Measurements from ENCODE around the gene YIPF6.

Gene YIPF6

GRCh38 chrX:68492583-68492982 lies 6.3 kb upstream of the YIPF6 start:
- TF ChIP-seq, protein P1, sequence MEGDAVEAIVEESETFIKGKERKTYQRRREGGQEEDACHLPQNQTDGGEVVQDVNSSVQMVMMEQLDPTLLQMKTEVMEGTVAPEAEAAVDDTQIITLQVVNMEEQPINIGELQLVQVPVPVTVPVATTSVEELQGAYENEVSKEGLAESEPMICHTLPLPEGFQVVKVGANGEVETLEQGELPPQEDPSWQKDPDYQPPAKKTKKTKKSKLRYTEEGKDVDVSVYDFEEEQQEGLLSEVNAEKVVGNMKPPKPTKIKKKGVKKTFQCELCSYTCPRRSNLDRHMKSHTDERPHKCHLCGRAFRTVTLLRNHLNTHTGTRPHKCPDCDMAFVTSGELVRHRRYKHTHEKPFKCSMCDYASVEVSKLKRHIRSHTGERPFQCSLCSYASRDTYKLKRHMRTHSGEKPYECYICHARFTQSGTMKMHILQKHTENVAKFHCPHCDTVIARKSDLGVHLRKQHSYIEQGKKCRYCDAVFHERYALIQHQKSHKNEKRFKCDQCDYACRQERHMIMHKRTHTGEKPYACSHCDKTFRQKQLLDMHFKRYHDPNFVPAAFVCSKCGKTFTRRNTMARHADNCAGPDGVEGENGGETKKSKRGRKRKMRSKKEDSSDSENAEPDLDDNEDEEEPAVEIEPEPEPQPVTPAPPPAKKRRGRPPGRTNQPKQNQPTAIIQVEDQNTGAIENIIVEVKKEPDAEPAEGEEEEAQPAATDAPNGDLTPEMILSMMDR (IDR thresholded peaks at IDR 0.05) = no peak

GRCh38 chrX:68498044-68498507 lies 775 bp upstream of the YIPF6 start:
- TF ChIP-seq, protein P1 (IDR thresholded peaks at IDR 0.05) = no peak

- TF ChIP-seq, protein P1 (IDR thresholded peaks at IDR 0.05) = no peak
Observed at GRCh38 chrX:68499543-68500504, 973 bp downstream of the YIPF6 start.

- TF ChIP-seq, protein P1 (IDR thresholded peaks at IDR 0.05) = no peak
Observed at GRCh38 chrX:68503836-68504636, 5.2 kb downstream of the YIPF6 start.

DNA sequence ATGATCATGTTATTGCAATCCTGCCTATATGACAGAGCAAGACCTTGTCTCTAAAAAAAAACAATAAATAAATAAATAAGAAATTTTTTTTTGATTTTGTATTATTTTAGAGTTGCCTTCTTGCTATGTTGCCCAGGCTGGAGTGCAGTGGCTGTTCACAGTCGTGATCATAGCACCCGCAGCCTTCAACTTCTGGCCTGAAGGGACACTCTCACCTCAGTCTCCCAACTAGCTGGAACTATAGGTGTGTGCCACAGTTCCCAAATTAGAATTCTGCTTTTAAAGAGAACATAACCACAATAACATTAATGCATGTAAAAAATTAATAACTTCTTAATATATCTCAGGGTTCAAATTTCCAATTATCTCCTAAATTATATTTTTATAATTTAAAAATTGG lies 7.8 kb downstream of the YIPF6 start:
- TF ChIP-seq, protein P1 (IDR thresholded peaks at IDR 0.05) = no peak

GRCh38 chrX:68508799-68509198 lies 9.9 kb downstream of the YIPF6 start:
- TF ChIP-seq, protein P1 (IDR thresholded peaks at IDR 0.05) = no peak

DNA sequence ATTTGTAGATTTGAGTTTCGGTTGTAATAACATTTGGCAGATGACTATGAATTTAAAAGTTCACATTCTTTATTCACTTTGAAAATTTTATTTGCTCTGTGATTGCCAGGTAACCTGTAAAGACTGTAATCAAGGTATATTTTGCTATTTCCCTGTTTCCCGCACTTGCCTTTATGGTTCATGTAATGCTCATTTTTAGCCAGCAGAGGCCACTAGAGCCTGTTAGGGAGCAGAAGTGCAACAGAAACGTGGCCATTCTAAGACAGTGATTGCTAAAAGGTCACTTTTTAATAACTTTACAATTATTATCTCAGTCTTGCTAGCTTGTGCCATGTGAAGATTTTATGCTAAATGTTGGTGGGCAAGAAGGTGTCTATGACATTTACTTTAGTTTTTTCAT lies 12.4 kb downstream of the YIPF6 start:
- TF ChIP-seq, protein P1 (IDR thresholded peaks at IDR 0.05) = peak; percentile 60
